Hepatocyte (in vitro differentiated cells): ENCODE data around the gene EXTL1. TPM values are rescaled to one million over a fixed set of nuclear protein-coding genes. Genes with fewer than 3 reads are reported as not detected.

ENCODE experiments used
- DNase-seq: peaks from one replicate; pipeline ENCODE4 v3.0.0-alpha.2; 2016; ENCODE audit warnings: low spot score
- H2AFZ ChIP-seq: fragments of 200-600 bp; sonication (generic); 2 replicates; pipeline ENCODE4 v1.6.0; 2016; ENCODE audit warnings: antibody characterized with exemption, mild to moderate bottlenecking
- H3K27ac ChIP-seq: fragments of 200-600 bp; sonication (generic); 2 replicates; pipeline ENCODE4 v1.5.1; 2016; ENCODE audit warnings: mild to moderate bottlenecking
- H3K27me3 ChIP-seq: fragments of 200-600 bp; sonication (generic); 2 replicates; pipeline ENCODE4 v1.6.1; 2016
- H3K36me3 ChIP-seq: fragments of 200-600 bp; sonication (generic); replicated peaks from 2 replicates; pipeline ENCODE4 v1.5.1; 2016; ENCODE audit warnings: low read depth; ENCODE audit not compliant: insufficient read depth
- H3K4me1 ChIP-seq: fragments of 200-600 bp; sonication (generic); 2 replicates; pipeline ENCODE4 v1.5.1; 2016; ENCODE audit warnings: mild to moderate bottlenecking, moderate library complexity; ENCODE audit not compliant: insufficient read depth
- H3K4me2 ChIP-seq: fragments of 200-600 bp; sonication (generic); 2 replicates; pipeline ENCODE4 v1.6.0; 2016
- H3K4me3 ChIP-seq: fragments of 200-600 bp; sonication (generic); 2 replicates; pipeline ENCODE4 v1.5.1; 2016; ENCODE audit warnings: mild to moderate bottlenecking
- H3K79me2 ChIP-seq: fragments of 200-600 bp; sonication (generic); 2 replicates; pipeline ENCODE4 v1.6.0; 2017; ENCODE audit warnings: mild to moderate bottlenecking
- H3K9me2 ChIP-seq: fragments of 200-600 bp; sonication (generic); replicated peaks from 2 replicates; pipeline ENCODE4 v1.6.0; 2017; ENCODE audit warnings: mild to moderate bottlenecking; ENCODE audit not compliant: insufficient read depth
- H3K9me3 ChIP-seq: fragments of 200-600 bp; sonication (generic); 2 replicates; pipeline ENCODE4 v1.5.1; 2016; ENCODE audit warnings: low read depth, mild to moderate bottlenecking
- H4K20me1 ChIP-seq: fragments of 200-600 bp; sonication (generic); 2 replicates; pipeline ENCODE4 v1.6.0; 2016; ENCODE audit warnings: mild to moderate bottlenecking; ENCODE audit not compliant: insufficient read depth, poor library complexity, severe bottlenecking
- CTCF ChIP-seq: fragments of 200-600 bp; sonication (generic); IDR thresholded peaks from 2 replicates; pipeline ENCODE4 v1.5.1; 2016; ENCODE audit warnings: antibody characterized with exemption, mild to moderate bottlenecking; ENCODE audit not compliant: poor library complexity
- EZH2 ChIP-seq: fragments of 200-600 bp; sonication (generic); IDR thresholded peaks from 2 replicates; pipeline ENCODE4 v1.6.1; 2016; ENCODE audit warnings: antibody characterized with exemption, mild to moderate bottlenecking, borderline replicate concordance
- EZH2phosphoT487 ChIP-seq: fragments of 200-600 bp; sonication (generic); IDR thresholded peaks from one replicate; pipeline ENCODE4 v1.6.1; 2018; ENCODE audit warnings: antibody characterized with exemption, mild to moderate bottlenecking, low read depth, moderate library complexity; ENCODE audit not compliant: unreplicated experiment, severe bottlenecking
- WGBS: methylation state at CpG from one replicate; pipeline ENCODE4 v1.1.6; 2016; ENCODE audit warnings: low lambda C conversion rate; ENCODE audit errors: missing lambda C conversion rate; 5-methylcytosine and 5-hydroxymethylcytosine counted together
- polyA plus RNA-seq: library from polyadenylated mRNA; unstranded; fragments of >200 nt; fragmentation: Nextera tagmentation; extraction: Ambion mirVana; gene quantifications from 2 replicates; pipeline ENCODE4 v1.2.1, GENCODE V29; 2016
- total RNA-seq: library from RNA; depleted of rRNA; stranded (reverse); fragments of >200 nt; gene quantifications from 2 replicates; pipeline ENCODE4 v1.2.3, GENCODE V29; 2014

EXTL1 gene
- total and polyA plus RNA-seq, 2 experiments from 2014 or later, result 0.17 to 1.3 TPM

- no peak overlapping the region for H3K4me2 ChIP-seq
- no peak for TF ChIP-seq EZH2phosphoT487
- no peak for TF ChIP-seq EZH2
- no peak for TF ChIP-seq CTCF
- H4K20me1 ChIP-seq, result no peaks in the 10 kb centered on the region
- no peaks in the 10 kb centered on the region for H3K27me3 ChIP-seq
- H2AFZ ChIP-seq, result no peak overlapping the region
- no peaks in the 10 kb centered on the region for H3K36me3 ChIP-seq
- H3K79me2 ChIP-seq, result no peaks in the 10 kb centered on the region
- WGBS, result 89% methylated on average over 5 of the region's 5 CpGs
- no peaks in the 10 kb centered on the region for H3K9me3 ChIP-seq
- H3K27ac ChIP-seq, result no peak overlapping the region
- no peak overlapping the region for H3K4me3 ChIP-seq
- no peaks in the 10 kb centered on the region for H3K4me1 ChIP-seq
- H3K9me2 ChIP-seq, result no peaks in the 10 kb centered on the region
- no peak for DNase-seq
These were observed 3.9 kb downstream of the EXTL1 start for GRCh38 chr1:26025517-26025916.

- Histone ChIP-seq H3K9me2 (no peaks in the 10 kb centered on the region), H3K36me3 (no peaks in the 10 kb centered on the region), H4K20me1 (no peaks in the 10 kb centered on the region), H3K27ac (no peak overlapping the region), H3K4me3 (no peak overlapping the region), H3K4me1 (no peaks in the 10 kb centered on the region), H3K9me3 (no peaks in the 10 kb centered on the region), H3K4me2 (no peak overlapping the region), H2AFZ (no peak overlapping the region), H3K27me3 (no peaks in the 10 kb centered on the region), H3K79me2 (no peaks in the 10 kb centered on the region)
- no peak for TF ChIP-seq CTCF
- TF ChIP-seq EZH2, result no peak
- TF ChIP-seq EZH2phosphoT487, result no peak
- WGBS, result 46% methylated on average over 3 of the region's 3 CpGs
- no peak for DNase-seq
These were observed 6.3 kb downstream of the EXTL1 start for GRCh38 chr1:26027716-26028489.

- no peak overlapping the region for H3K4me2 ChIP-seq
These were observed 7.0 kb downstream of the EXTL1 start for GRCh38 chr1:26028490-26028980.

GRCh38 chr1:26029054-26029863, 7.7 kb downstream of the EXTL1 start:
- Histone ChIP-seq H3K4me3 (no peak overlapping the region), H3K27ac (no peak overlapping the region), H3K4me1 (no peaks in the 10 kb centered on the region), H4K20me1 (no peaks in the 10 kb centered on the region), H3K27me3 (no peaks in the 10 kb centered on the region), H3K79me2 (no peaks in the 10 kb centered on the region), H3K36me3 (no peaks in the 10 kb centered on the region), H3K9me2 (no peaks in the 10 kb centered on the region), H3K9me3 (no peaks in the 10 kb centered on the region), H2AFZ (no peak overlapping the region), H3K4me2 (no peak overlapping the region)
- WGBS, result 77% methylated on average over 9 of the region's 15 CpGs
- TF ChIP-seq CTCF, result no peak
- TF ChIP-seq EZH2phosphoT487, result no peak
- no peak for TF ChIP-seq EZH2
- no peak for DNase-seq

More at GRCh38 chr1:26028490-26028980, 7.0 kb downstream of the EXTL1 start:
- no peak overlapping the region for H3K4me3 ChIP-seq
- 80% methylated on average over 8 of the region's 8 CpGs for WGBS
- no peaks in the 10 kb centered on the region for H3K79me2 ChIP-seq
- DNase-seq, result no peak
- no peaks in the 10 kb centered on the region for H3K27me3 ChIP-seq
- H2AFZ ChIP-seq, result no peak overlapping the region
- H4K20me1 ChIP-seq, result no peaks in the 10 kb centered on the region
- H3K9me3 ChIP-seq, result no peaks in the 10 kb centered on the region
- H3K9me2 ChIP-seq, result no peaks in the 10 kb centered on the region
- no peaks in the 10 kb centered on the region for H3K4me1 ChIP-seq
- no peak for TF ChIP-seq EZH2phosphoT487
- H3K36me3 ChIP-seq, result no peaks in the 10 kb centered on the region
- H3K27ac ChIP-seq, result no peak overlapping the region
